IMR-90 (cell line): ENCODE data around the gene CCDC137. TPM values are rescaled to one million over a fixed set of nuclear protein-coding genes. Genes with fewer than 3 reads are reported as not detected.
A peak's percentile ranks its signal among the peaks of the same experiment; 100 is the strongest.

ENCODE experiments used
- ATAC-seq: fragments of 200-7000 bp; cut with Tn5 transposase; 2 replicates; pipeline ENCODE4 v1.9.1; 2020; ENCODE audit warnings: low read depth, mild to moderate bottlenecking, moderate library complexity
- BruUV-seq: library from RNA; stranded (reverse); fragments of 400-500 nt; replicated peaks from 2 replicates; lab custom pipeline; 2021; lab: Mats Ljungman, UMichigan
- CTCF ChIA-PET: fragments of 300-600 bp; formaldehyde crosslinking; extraction: SDS; loops from one replicate; lab custom pipeline; 2021; ENCODE audit warnings: antibody characterized with exemption; lab: Yijun Ruan, JAX
- POLR2A ChIA-PET: fragments of 300-600 bp; sonication (Branson Sonifier 250); formaldehyde crosslinking; loops from one replicate; lab custom pipeline; 2022; ENCODE audit warnings: antibody characterized with exemption; ENCODE audit not compliant: unreplicated experiment; lab: Charles Lee
- DNase-seq: peaks from one replicate; pipeline ENCODE4 v3.0.0; 2013
- H2AFZ ChIP-seq: replicated peaks from 2 replicates; pipeline ENCODE3; 2013; ENCODE audit warnings: low read length, mild to moderate bottlenecking; ENCODE audit not compliant: poor library complexity
- H2AK5ac ChIP-seq: 2 replicates; pipeline ENCODE4 v1.6.1; 2013; ENCODE audit warnings: low read depth, low read length, inconsistent platforms
- H2AK9ac ChIP-seq: replicated peaks from 2 replicates; pipeline ENCODE3; 2013; ENCODE audit warnings: mild to moderate bottlenecking, low read depth, low read length, moderate library complexity; ENCODE audit not compliant: poor library complexity
- H2BK120ac ChIP-seq: 2 replicates; pipeline ENCODE4 v1.6.1; 2013; ENCODE audit warnings: low read depth, low read length, inconsistent platforms
- H2BK15ac ChIP-seq: 3 replicates; pipeline ENCODE4 v1.6.1; 2013; ENCODE audit warnings: low read depth, low read length, inconsistent platforms
- H2BK20ac ChIP-seq: 2 replicates; pipeline ENCODE4 v1.6.1; 2013; ENCODE audit warnings: low read depth, mild to moderate bottlenecking, inconsistent platforms, low read length, moderate library complexity
- H2BK5ac ChIP-seq: 2 replicates; pipeline ENCODE4 v1.6.1; 2013; ENCODE audit warnings: mild to moderate bottlenecking, low read depth, low read length, inconsistent platforms; ENCODE audit not compliant: poor library complexity, severe bottlenecking
- H3K14ac ChIP-seq: replicated peaks from 2 replicates; pipeline ENCODE4 v1.6.1; 2013; ENCODE audit warnings: low read depth, low read length, inconsistent platforms
- H3K18ac ChIP-seq: 2 replicates; pipeline ENCODE4 v1.6.1; 2013; ENCODE audit warnings: low read depth, low read length, control low read depth
- H3K23ac ChIP-seq: 2 replicates; pipeline ENCODE4 v1.6.1; 2013; ENCODE audit warnings: low read depth, low read length, inconsistent platforms
- H3K27ac ChIP-seq: 2 replicates; pipeline ENCODE4 v1.5.1; 2013; ENCODE audit warnings: mild to moderate bottlenecking, control low read depth, low read length; ENCODE audit not compliant: insufficient read depth
- H3K27me3 ChIP-seq: 2 replicates; pipeline ENCODE4 v1.6.1; 2013; ENCODE audit warnings: low read length; ENCODE audit not compliant: control insufficient read depth, insufficient read depth
- H3K36me3 ChIP-seq: 2 replicates; pipeline ENCODE4 v1.6.1; 2013; ENCODE audit warnings: low read length, mixed read lengths; ENCODE audit not compliant: control insufficient read depth, insufficient read depth
- H3K4ac ChIP-seq: 2 replicates; pipeline ENCODE4 v1.6.1; 2013; ENCODE audit warnings: low read depth, low read length, inconsistent platforms
- H3K4me1 ChIP-seq: 2 replicates; pipeline ENCODE4 v1.6.1; 2013; ENCODE audit warnings: low read length, mixed read lengths; ENCODE audit not compliant: control insufficient read depth, insufficient read depth
- H3K4me2 ChIP-seq: 2 replicates; pipeline ENCODE4 v1.6.1; 2013; ENCODE audit warnings: low read depth, mild to moderate bottlenecking, control low read depth, low read length, moderate library complexity
- H3K4me3 ChIP-seq: 2 replicates; pipeline ENCODE4 v1.5.1; 2013; ENCODE audit warnings: low read depth, mild to moderate bottlenecking, control low read depth, low read length, moderate library complexity; ENCODE audit not compliant: insufficient read depth
- H3K56ac ChIP-seq: 2 replicates; pipeline ENCODE4 v1.6.1; 2013; ENCODE audit warnings: low read length, inconsistent platforms; ENCODE audit not compliant: insufficient read depth; ENCODE audit errors: extremely low read depth
- H3K79me1 ChIP-seq, 2 experiments: 2 replicates each; pipeline ENCODE4 v1.6.1; 2013; ENCODE audit warnings: low read length in 2 of 2, inconsistent platforms in 1 of 2, low read depth in 1 of 2
- H3K9ac ChIP-seq: 2 replicates; pipeline ENCODE4 v1.6.1; 2013; ENCODE audit warnings: low read depth, low read length, control low read depth
- H3K9me1 ChIP-seq: 2 replicates; pipeline ENCODE4 v1.6.1; 2013; ENCODE audit warnings: low read length, inconsistent platforms; ENCODE audit not compliant: insufficient read depth
- H3K9me3 ChIP-seq: 2 replicates; pipeline ENCODE4 v1.6.1; 2013; ENCODE audit warnings: low read length; ENCODE audit not compliant: control insufficient read depth, insufficient read depth
- H4K20me1 ChIP-seq: 2 replicates; pipeline ENCODE4 v1.6.1; 2013; ENCODE audit warnings: low read length, inconsistent platforms; ENCODE audit not compliant: insufficient read depth
- H4K5ac ChIP-seq: 2 replicates; pipeline ENCODE4 v1.6.1; 2013; ENCODE audit warnings: mild to moderate bottlenecking, low read depth, low read length, control low read depth
- H4K8ac ChIP-seq, 2 experiments: 2 replicates each; pipeline ENCODE4 v1.6.1; 2013; ENCODE audit warnings: low read depth in 2 of 2, low read length in 2 of 2, control low read depth in 1 of 2, inconsistent platforms in 1 of 2
- H4K91ac ChIP-seq: 2 replicates; pipeline ENCODE4 v1.6.1; 2013; ENCODE audit warnings: low read depth, low read length, inconsistent platforms; ENCODE audit not compliant: insufficient read depth
- CEBPB ChIP-seq: IDR thresholded peaks from 2 replicates; pipeline ENCODE4 v1.6.1; 2012; ENCODE audit warnings: low read depth, low read length, improper control_type of control experiment
- CHD1 ChIP-seq: IDR thresholded peaks from 2 replicates; pipeline ENCODE4 v1.6.1; 2012; ENCODE audit warnings: low read depth, low read length, improper control_type of control experiment
- MAFK ChIP-seq: IDR thresholded peaks from 2 replicates; pipeline ENCODE4 v1.6.1; 2012; ENCODE audit warnings: low read depth, low read length, improper control_type of control experiment
- MAZ ChIP-seq: IDR thresholded peaks from 2 replicates; pipeline ENCODE4 v1.6.1; 2012; ENCODE audit warnings: low read depth, mild to moderate bottlenecking, low read length, improper control_type of control experiment, moderate library complexity, borderline replicate concordance
- MXI1 ChIP-seq: IDR thresholded peaks from 2 replicates; pipeline ENCODE4 v1.6.1; 2012; ENCODE audit warnings: low read depth, mild to moderate bottlenecking, low read length, moderate library complexity, borderline replicate concordance
- NFE2L2 ChIP-seq: fragments of 150-350 bp; IDR thresholded peaks from 2 replicates; pipeline ENCODE4 v1.6.1; 2016; ENCODE audit warnings: low read depth, mild to moderate bottlenecking, low read length
- RFX5 ChIP-seq: IDR thresholded peaks from 2 replicates; pipeline ENCODE4 v1.8.0; 2012; ENCODE audit warnings: low read depth, mild to moderate bottlenecking, low read length, moderate library complexity
- SMC3 ChIP-seq: fragments of 150-350 bp; IDR thresholded peaks from 2 replicates; pipeline ENCODE4 v1.6.1; 2016; ENCODE audit warnings: low read depth, mild to moderate bottlenecking, antibody characterized with exemption, low read length, moderate library complexity
- WGBS, 2 experiments: methylation state at CpG; one replicate each; pipeline versions ENCODE4 v1.1.5 to v1.1.7; 2013; ENCODE audit warnings: missing lambda C conversion rate in 2 of 2; ENCODE audit not compliant: insufficient read length in 1 of 2; ENCODE audit errors: extremely low coverage in 2 of 2; 5-methylcytosine and 5-hydroxymethylcytosine counted together
- dilution Hi-C: fragments of 300-500 bp; cut with HindIII; formaldehyde crosslinking; loops from one replicate; pipeline ENCODE4 v1.14.3; 2018; ENCODE audit warnings: low sequenced_read_pairs; ENCODE audit not compliant: unreplicated experiment
- in situ Hi-C: fragments of 300-500 bp; cut with MboI; formaldehyde crosslinking; loops from 3 replicates; pipeline ENCODE4 v1.14.3; 2019; ENCODE audit warnings: low sequenced_read_pairs, inconsistent platforms, mixed read lengths
- intact Hi-C: fragments of 100-400 bp; cut with micrococcal nuclease; formaldehyde crosslinking; loops from 2 replicates; pipeline ENCODE4 v1.10.0; 2022
- polyA plus RNA-seq, 3 experiments: library from polyadenylated mRNA; depleted of rRNA; stranded (reverse); fragments of >200 nt; gene quantifications; 2 replicates each; pipeline ENCODE4 v1.2.3, GENCODE V29; 2012; ENCODE audit warnings: low replicate concordance in 1 of 3
- total RNA-seq: library from RNA; depleted of rRNA; stranded (reverse); fragments of >200 nt; gene quantifications from 2 replicates; pipeline ENCODE4 v1.2.3, GENCODE V29; 2012
- TF ChIP-seq, protein P1 (sequence below): conservative IDR thresholded peaks from 2 replicates; pipeline ENCODE4 v1.5.1; 2012; ENCODE audit warnings: mild to moderate bottlenecking, low read depth, low read length, improper control_type of control experiment

CCDC137 gene
- total and polyA plus RNA-seq, 2 of the 4 experiments (the other 2 are of a cell fraction), result 7.5 to 18.4 TPM

DNA sequence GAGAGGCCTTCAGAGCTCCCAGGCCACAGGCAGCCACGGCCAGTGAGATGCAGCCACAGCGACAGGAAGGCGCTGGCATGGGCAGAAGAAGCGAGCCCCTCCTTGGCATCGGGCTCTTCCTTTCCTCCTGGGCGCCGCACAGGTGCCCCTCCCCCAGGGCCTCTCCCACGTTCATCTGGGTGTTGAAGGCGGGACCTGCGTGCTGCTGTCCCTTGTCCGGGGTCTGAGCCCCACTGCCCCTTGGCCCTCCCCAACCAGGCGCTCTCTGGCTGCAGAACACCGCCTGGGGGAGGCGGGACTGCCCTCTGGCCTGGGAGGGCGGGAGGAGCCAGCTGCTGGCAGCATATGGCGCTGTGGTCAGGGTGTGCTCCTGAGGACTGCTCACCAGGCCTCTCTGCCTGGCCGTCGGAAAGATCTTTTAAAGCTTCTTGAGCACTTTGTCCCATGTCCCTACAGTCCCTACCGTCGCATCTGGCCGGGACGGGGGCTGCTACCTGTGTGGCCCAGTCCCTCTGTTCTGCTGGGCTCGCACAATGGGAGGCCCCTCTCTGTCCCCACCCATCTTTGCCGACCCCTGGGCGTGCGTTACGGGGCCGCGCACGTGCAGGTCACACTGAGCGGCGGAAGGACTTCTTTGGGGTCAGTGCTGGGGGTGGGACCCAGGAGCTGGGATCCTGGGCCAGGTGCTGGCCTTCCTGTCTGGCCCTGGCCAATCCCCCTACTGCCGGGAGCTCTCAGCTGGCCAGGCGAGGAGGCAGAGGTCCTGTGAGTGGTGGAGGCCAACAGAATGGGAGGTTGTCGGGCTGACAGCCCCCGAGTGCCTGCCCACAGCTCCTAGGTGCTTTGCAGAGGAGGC is 47.2 kb downstream of the CCDC137 start (continued):
- TF ChIP-seq SMC3, result no peak

DNA sequence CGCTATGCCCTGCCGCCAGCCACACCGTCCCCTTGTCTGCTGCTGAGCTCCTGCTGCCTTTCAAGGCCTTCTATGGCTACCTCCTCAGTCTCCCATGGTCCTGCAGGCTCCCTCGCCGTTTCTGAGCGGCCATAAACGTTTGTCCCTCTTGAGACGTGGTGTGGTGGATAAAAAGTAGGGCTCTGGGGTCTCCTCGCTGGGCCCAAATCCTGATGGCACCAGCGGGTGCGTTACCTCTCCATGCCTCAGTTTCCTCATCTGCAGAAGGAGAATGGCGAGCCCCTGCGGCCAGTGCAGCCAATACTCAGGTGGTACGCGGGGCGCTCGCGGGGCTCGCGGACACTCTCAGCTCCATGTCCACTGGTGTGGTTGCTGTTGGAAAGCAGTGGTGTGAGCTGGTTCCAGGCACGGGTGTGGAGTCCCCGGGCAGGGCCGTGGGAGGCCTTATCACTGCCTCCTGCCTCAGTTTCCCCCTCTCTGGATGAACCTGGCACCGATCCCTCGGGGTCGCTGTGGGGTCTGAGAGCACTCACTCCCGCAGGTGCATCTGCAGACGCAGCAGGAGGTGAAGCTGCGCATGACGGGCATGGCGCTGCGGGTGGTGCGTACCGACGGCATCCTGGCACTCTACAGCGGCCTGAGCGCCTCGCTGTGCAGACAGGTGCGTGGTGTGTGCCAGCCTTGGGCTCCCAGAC is 48.0 kb downstream of the CCDC137 start:
- peaks cover under 1% of the 10 kb centered on the region; the same call in 1 of the 2 replicates for H3K36me3 ChIP-seq
- H3K56ac ChIP-seq, result no peak overlapping the region
- no peak overlapping the region for H3K23ac ChIP-seq
- in situ Hi-C loops, result no loop called here
- no peak overlapping the region for H3K4ac ChIP-seq
- no peaks in the 10 kb centered on the region for H3K9me3 ChIP-seq
- no peak overlapping the region for H3K27ac ChIP-seq
- no peak overlapping the region for H2BK120ac ChIP-seq
- no peak overlapping the region for H4K5ac ChIP-seq
- no peak overlapping the region for H2AK5ac ChIP-seq
- H2BK5ac ChIP-seq, result no peak overlapping the region
- peaks cover 14 to 30% of the 10 kb centered on the region in 2 experiments for H3K79me1 ChIP-seq
- H2AK9ac ChIP-seq, result peak overlapping the region; percentile 28
- no peak overlapping the region for H2AFZ ChIP-seq
- H2BK20ac ChIP-seq, result no peak overlapping the region
- H3K14ac ChIP-seq, result no peak overlapping the region
- no peak overlapping the region for H4K91ac ChIP-seq
- no peak overlapping the region for H3K18ac ChIP-seq
- no peak overlapping the region for H3K4me2 ChIP-seq
- WGBS, 2 experiments, result 96% methylated on average over 15 of the region's 39 CpGs; no CpG with 5 or more reads in 1 of the 2 experiments
- peaks cover 8% of the 10 kb centered on the region for H3K9me1 ChIP-seq
- no peaks in the 10 kb centered on the region for H3K27me3 ChIP-seq
- H3K4me3 ChIP-seq, result no peak overlapping the region
- no peak for ATAC-seq
- ChIA-PET POLR2A (no interaction called here), CTCF (no interaction called here)
- BruUV-seq, result no TSS peak
- intact Hi-C loops, result no loop called here
- H2BK15ac ChIP-seq, result no peak overlapping the region
- TF ChIP-seq MAFK (no peak), CHD1 (no peak), RFX5 (no peak), MAZ (no peak), CEBPB (no peak), MXI1 (no peak), NFE2L2 (no peak), SMC3 (no peak)
- TF ChIP-seq, protein P1, sequence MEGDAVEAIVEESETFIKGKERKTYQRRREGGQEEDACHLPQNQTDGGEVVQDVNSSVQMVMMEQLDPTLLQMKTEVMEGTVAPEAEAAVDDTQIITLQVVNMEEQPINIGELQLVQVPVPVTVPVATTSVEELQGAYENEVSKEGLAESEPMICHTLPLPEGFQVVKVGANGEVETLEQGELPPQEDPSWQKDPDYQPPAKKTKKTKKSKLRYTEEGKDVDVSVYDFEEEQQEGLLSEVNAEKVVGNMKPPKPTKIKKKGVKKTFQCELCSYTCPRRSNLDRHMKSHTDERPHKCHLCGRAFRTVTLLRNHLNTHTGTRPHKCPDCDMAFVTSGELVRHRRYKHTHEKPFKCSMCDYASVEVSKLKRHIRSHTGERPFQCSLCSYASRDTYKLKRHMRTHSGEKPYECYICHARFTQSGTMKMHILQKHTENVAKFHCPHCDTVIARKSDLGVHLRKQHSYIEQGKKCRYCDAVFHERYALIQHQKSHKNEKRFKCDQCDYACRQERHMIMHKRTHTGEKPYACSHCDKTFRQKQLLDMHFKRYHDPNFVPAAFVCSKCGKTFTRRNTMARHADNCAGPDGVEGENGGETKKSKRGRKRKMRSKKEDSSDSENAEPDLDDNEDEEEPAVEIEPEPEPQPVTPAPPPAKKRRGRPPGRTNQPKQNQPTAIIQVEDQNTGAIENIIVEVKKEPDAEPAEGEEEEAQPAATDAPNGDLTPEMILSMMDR, result no peak
- dilution Hi-C loops, result no loop called here
- H3K9ac ChIP-seq, result no peak overlapping the region
- peaks cover 18% of the 10 kb centered on the region for H3K4me1 ChIP-seq
- DNase-seq, result no peak
- H4K20me1 ChIP-seq, result no peaks in the 10 kb centered on the region; the same call in 1 of the 2 replicates
- no peak overlapping the region for H4K8ac ChIP-seq
